HG03095 (cell line): ENCODE data around the gene TAS2R4.
"Not testable (repeated sequence)": the region's sequence is repeated elsewhere in the genome, so short reads cannot be mapped to it uniquely, and the experiment has no call there.

Experiments
- ATAC-seq: cut with Tn5 transposase; IDR thresholded peaks from one replicate; pipeline ENCODE4 v1.9.1; 2021; ENCODE audit warnings: moderate library complexity; ENCODE audit not compliant: unreplicated experiment

Gene TAS2R4

DNA sequence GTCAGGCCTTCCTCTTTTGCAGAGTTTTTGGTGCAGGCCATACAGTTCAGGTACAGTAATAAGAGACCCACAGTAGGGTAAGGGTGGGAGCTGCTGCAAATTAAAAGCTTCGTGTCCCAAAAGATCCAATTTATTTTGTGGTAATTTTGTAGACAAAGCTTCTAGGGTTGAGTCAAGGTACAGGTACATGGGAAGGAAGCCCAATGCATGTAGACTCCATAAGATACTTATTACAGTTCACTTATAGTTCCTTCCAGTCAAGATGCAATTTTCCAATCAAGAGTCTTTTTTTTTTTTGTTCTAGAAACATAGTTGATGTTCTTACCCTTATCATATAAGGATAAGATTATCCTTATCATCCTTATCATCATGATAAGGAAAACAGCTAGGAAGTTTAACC is at the start of gene TAS2R4:
TSS of gene TAS2R4 (plus strand) at position 301 of the 400 bp plus-strand sequence. CDS start 1,815 bp downstream, outside the sequence.
- no peak for ATAC-seq

- no peak for ATAC-seq
These were observed 47.5 kb upstream of the TAS2R4 start for GRCh38 chr7:141729020-141729419.

GRCh38 chr7:141731476-141732149 is 44.9 kb upstream of the TAS2R4 start:
- no peak for ATAC-seq

GRCh38 chr7:141737118-141737835 is 39.2 kb upstream of the TAS2R4 start:
- no peak for ATAC-seq

DNA sequence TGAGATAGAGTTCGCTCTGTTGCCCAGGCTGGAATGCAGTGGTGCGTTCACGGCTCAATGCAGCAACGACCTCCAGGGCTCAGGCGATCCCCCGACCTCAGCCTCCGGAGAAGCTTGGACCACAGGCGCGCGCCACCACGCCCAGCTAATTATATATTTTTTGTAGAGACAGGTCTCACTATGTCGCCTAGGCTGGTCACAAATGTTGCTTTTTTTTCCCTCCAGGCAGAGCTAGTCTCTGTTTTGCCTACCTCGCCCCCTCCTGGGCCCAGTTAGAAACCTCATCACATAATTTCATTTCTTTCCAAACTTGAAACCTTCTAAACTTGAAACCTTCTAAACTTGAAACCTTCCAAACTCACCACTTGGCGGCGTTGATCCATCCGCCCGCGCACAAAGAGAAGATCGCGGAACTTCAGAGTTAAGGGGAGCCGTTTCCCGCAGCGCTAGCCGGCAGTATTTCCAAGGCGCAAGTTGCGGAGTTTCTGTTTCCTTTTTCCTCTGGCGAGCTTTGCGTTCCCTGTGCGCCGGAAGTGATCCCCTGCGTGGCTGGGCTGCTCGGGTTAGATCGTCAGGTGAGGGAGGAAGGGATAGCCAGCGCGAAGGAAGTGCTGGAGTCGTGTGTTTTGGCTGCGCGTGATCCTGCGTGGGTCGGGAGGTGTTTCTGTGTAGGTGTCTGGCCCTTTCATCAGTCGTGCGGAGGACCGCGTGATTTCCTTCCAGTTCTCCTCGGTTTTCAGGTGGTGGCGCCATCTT is 38.5 kb upstream of the TAS2R4 start, which contains the start of gene SSBP1:
TSS of gene SSBP1 (plus strand) at position 523 of the 756 bp plus-strand sequence. CDS start 809 bp downstream, outside the sequence.
- peak; percentile 91 for ATAC-seq

DNA sequence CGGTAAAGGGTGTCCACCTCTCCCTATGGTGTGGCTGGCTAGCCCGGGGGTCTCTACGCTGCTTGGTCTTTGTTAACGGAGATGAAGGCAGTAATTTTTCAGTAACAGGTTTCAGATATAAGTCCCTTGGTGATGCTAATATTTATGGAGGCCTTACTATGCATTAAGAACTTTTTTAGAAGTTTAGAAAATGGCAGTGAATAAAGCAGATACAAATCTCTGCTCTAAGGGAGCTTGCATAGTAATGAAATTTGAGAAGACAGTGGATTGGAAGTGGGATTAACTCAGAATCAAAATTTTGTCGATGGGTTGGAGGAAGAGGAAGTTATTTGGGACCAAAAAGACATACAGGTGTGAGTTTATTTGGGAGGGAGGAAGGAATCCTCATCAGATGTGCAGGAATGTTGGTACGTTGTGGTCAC is 37.9 kb upstream of the TAS2R4 start:
- no peak for ATAC-seq

- no peak for ATAC-seq
These were observed 37.2 kb upstream of the TAS2R4 start for GRCh38 chr7:141739250-141739649.

DNA sequence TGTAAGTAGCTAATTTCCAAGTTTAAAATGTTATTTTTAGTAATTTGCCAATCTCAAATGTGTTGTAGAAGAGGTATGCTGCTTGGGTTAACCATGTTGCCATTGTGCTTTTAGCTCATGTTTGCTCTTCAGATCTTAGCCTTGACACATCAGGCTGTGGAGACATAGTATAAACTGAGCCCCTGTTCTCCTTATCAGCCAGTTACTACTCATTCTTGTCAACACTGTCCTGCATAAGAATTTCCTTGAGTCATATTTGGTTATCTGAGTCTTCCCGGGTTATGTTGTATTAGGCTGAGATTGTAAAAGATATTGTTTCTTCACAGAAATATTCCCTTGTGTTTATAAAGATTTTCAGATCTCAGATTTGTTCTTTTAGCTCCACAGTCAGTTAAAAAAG is 34.2 kb upstream of the TAS2R4 start:
- no peak for ATAC-seq

DNA sequence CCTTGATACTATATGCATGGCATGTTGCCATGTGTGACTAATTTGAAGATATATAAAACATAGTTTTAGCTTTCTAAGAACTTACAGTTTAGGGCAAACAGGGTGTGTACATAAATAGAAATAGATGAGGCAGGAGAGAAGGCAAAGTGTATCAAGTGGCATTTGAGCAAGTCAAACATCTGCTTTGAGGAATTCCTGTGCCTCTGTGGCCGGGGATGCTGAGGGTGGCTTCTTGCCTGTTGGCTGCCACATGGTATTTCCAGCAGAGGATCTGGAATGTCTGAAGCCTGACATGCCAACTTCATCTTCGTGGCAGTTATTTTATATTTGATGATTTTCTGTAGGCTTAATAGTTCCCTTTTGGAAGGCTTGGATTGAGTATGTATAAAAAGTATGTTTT is 32.3 kb upstream of the TAS2R4 start:
- no peak for ATAC-seq

DNA sequence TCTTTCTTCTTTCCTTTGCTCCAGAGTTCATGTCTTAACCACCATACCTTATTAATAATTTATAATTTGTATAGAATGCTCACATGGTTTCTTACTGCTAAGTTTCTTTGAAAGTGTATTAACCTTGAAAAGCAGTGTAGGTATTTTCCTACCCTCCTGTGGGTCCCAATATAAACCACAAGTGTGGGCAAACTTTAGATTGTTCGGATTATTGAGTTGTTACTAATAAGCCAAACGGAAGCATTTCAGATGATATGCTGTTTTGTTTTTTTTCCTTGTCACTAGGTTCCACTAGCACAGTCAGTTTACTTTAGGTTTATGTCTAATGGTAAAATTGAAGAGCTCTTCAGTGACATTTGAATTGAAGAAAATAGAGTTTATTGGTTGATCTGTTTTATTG is 28.1 kb upstream of the TAS2R4 start:
- ATAC-seq = no peak

DNA sequence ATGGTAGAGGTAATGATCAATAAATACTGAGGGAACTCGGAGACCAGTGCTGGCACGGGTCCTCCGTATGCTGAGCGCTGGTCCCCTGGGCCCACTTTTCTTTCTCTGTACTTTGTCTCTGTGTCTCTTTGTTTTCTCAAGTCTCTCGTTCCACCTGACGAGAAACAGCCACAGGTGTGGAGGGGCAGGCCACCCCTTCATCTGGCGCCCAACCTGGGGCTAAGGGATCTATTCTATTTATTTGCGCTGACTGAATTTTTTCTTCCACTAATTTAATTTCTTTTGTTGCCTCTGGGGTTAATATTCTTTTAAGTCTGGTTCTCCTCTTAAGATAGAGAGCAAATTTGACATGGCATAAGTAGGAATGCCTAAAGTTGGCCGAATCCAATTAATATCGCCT is 24.6 kb upstream of the TAS2R4 start:
- not testable (repeated sequence) for ATAC-seq

- ATAC-seq = no peak
These were observed 23.8 kb upstream of the TAS2R4 start for GRCh38 chr7:141752634-141753033.

- no peak for ATAC-seq
These were observed 21.5 kb upstream of the TAS2R4 start for GRCh38 chr7:141754939-141755338.

DNA sequence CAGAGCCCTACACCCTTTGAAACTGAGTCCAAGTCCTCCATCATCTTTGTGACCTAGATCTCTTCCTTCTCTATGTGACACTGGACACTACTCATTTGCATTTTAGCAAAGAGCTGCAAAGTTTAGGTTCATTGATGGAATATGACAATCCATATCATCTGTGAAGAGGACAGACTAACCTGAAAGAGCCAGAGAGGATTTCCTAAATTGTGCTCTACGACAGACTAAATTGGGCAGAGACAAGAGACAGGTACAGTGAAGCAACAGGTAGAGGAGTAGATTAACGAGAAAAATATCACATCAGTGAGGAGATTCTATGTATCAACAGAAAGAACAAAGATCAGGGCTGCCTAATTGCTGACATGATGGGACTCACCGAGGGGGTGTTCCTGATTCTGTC is 12.7 kb upstream of the TAS2R4 start, which contains the start of gene TAS2R3:
TSS of gene TAS2R3 (plus strand) at position 301 of the 400 bp plus-strand sequence. CDS start at position 363, 62 bp downstream.
- no peak for ATAC-seq

DNA sequence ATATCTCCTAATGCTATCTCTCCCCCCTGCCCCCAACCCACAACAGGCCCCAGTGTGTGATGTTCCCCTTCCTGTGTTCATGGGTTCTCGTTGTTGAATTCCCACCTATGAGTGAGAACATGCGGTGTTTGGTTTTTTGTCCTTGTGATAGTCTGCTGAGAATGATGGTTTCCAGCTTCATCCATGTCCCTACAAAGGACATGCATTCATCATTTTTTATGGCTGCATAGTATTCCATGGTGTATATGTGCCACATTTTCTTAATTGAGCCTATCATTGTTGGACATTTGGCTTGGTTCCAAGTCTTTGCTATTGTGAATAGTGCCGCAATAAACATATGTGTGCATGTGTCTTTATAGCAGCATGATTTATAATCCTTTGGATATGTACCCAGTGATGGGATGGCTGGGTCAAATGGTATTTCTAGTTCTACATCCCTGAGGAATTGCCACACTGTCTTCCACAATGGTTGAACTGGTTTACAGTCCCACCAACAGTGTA is 6.3 kb upstream of the TAS2R4 start:
- ATAC-seq = not testable (repeated sequence)

DNA sequence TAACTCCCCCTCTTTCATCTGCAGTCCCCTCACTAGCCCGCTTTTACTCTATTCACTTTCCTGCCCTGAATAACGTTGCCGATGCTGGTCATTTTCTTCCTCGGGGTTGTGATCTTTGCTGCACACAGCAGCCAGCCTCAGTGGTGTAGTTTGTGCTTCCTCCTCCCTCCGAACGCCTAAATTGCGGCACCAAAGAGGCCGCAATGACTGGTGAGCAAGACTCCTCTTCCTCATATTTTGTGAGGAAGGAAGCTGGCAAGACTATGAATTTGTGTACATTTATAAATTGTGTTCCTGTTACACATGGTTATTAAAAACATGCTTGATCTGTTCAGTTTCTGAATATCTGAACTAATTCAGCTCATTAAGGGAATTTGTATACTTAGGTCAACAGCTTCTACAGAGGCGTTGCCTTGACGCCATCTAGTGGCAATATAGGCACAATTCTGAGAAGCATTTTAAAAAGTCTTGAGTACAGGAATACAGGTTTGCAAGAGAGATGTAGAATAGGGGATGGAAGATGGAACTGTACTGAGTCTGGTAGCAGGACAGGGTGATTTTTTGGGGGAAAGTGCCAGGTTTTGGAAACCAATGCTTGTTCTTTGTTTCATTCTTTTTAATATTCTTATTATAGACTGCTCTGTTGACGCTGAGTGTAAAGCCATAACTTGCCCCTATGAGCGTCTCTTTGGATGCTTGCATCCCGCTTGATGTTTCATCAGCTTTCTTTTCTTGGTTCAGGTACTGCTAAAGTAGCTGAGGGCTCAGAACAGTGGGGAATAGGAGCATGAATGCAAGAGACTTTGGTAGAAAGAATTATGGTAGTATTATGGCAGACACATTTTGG is 9.5 kb downstream of the TAS2R4 start:
- peak; percentile 69 for ATAC-seq

DNA sequence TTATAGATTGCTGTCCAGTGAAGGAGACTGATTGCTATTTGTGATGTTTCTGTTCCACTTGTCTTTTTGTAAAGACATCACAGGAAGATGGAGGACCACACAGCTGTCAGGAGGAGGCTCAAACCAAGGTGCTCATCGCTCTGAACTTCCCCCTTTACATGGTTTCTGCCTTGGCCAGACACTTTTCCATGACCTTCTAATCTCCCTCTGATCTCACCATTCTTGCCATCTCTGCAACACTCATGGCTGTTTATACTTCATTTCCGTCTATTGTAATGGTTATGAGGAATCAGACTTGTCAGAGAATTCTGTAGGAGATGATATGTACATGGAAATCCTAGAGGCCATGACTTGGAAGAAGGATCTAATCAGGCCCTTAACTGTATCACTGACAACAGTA is 11.8 kb downstream of the TAS2R4 start:
- no peak for ATAC-seq

DNA sequence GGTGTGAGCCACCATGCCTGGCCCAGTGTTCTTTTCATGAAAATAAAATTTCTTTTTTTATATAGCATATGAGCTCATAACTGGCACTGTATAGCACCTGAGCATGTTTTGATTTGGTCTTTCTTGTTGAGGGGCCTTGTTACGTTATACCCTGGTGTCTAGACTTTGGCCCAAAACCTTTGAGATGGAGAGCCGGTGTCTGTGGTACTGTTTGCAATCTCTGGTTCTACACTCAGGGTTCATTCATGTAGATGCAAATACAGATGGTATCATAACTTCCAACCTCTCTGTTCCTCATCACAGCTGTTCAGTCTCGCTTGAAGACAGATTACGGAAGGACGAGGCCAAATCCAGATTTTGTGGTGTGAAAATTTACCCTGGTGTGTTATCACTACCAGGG is 13.4 kb downstream of the TAS2R4 start, which contains the start of gene TAS2R5:
TSS of gene TAS2R5 (plus strand) at position 301 of the 400 bp plus-strand sequence. CDS start 145 bp downstream, outside the sequence.
- ATAC-seq = no peak

- ATAC-seq = no peak
These were observed 16.1 kb downstream of the TAS2R4 start for GRCh38 chr7:141792526-141792925.

DNA sequence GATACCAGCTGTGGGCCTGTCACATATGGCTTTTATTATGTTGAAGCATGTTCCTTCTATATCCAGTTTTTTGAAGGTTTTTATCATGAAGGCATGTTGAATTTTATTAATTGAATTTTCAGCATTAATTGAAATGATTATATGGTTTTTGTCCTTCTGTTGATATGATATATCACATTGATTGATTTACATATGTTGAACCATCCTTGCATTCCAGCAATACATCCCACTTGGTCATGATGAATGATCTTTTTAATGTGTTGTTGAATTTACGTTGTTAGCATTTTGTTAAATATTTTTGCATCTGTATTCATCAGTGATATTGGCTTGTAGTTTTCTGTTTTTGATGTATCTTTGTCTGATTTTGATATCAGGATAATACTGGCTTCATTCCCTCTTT is 43.6 kb downstream of the TAS2R4 start:
- no peak for ATAC-seq
